Mammary epithelial cell (primary cell): Measurements from ENCODE around the gene SQSTM1.

ENCODE experiments used
- EZH2 ChIP-seq: IDR thresholded peaks from 2 replicates; pipeline ENCODE4 v1.6.1; 2012; ENCODE audit warnings: low read length, inconsistent platforms, borderline replicate concordance
- TF ChIP-seq, protein P1 (sequence below), 2 donors: IDR thresholded peaks in 1 of 2; conservative IDR thresholded peaks in 1 of 2; 2 replicates each; pipeline ENCODE4 v1.5.1; 2011 to 2012; ENCODE audit warnings: inconsistent platforms in 2 of 2, low read length in 2 of 2, mild to moderate bottlenecking in 2 of 2, control low read depth in 1 of 2, low read depth in 1 of 2; ENCODE audit not compliant: insufficient read depth in 1 of 2; ENCODE audit errors: extremely low read depth in 1 of 2

DNA sequence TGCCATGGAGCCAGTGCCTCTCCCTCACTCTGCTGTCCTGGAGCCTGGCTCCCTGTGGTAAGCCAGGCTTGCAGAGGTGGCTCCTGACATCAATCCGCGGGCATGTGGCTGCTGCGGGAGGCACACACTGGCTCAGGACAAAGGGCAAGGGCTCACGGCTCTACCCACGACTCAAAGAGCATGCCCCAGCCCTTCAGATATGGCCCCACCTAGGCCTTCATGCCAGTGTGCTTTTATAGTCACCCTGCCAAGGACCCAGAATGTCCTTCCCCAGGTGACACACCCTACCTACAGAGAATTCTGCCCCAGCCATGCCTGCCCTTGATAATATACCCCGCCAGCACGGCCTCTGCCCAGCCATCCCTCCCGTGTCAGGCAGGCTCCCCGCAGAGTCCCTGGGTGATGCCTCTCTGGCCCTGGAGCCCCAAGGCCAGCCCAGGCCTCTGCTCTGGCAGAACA lies 15.6 kb upstream of the SQSTM1 start:
- TF ChIP-seq, protein P1, sequence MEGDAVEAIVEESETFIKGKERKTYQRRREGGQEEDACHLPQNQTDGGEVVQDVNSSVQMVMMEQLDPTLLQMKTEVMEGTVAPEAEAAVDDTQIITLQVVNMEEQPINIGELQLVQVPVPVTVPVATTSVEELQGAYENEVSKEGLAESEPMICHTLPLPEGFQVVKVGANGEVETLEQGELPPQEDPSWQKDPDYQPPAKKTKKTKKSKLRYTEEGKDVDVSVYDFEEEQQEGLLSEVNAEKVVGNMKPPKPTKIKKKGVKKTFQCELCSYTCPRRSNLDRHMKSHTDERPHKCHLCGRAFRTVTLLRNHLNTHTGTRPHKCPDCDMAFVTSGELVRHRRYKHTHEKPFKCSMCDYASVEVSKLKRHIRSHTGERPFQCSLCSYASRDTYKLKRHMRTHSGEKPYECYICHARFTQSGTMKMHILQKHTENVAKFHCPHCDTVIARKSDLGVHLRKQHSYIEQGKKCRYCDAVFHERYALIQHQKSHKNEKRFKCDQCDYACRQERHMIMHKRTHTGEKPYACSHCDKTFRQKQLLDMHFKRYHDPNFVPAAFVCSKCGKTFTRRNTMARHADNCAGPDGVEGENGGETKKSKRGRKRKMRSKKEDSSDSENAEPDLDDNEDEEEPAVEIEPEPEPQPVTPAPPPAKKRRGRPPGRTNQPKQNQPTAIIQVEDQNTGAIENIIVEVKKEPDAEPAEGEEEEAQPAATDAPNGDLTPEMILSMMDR (conservative IDR thresholded peaks at IDR 0.05 in 1 of 2, IDR thresholded peaks at IDR 0.05 in 1 of 2; ENCODE audit: extremely low read depth in 1 of 2, insufficient read depth in 1 of 2, low read depth in 1 of 2, low read length in 2 of 2), result no peak
- no peak for TF ChIP-seq EZH2
